SU-DHL-6 (cell line): ENCODE measurements around the gene PELI3.

Experiments
- H2AFZ ChIP-seq: fragments of 200-600 bp; sonication (generic); 2 replicates; pipeline ENCODE4 v1.6.1; 2014; ENCODE audit warnings: low read depth, mild to moderate bottlenecking, moderate library complexity, mixed read lengths, antibody characterized with exemption, low read length; ENCODE audit not compliant: severe bottlenecking
- H3F3A ChIP-seq: fragments of 200-600 bp; shearing (Covaris generic); 2 replicates; pipeline ENCODE4 v1.6.0; 2016; ENCODE audit warnings: antibody characterized with exemption, mild to moderate bottlenecking; ENCODE audit not compliant: insufficient read depth
- H3K27ac ChIP-seq: fragments of 200-600 bp; sonication (generic); 2 replicates; pipeline ENCODE4 v1.5.1; 2016; ENCODE audit warnings: low read depth, mild to moderate bottlenecking, low read length, moderate library complexity, mixed read lengths
- H3K27me3 ChIP-seq: fragments of 200-600 bp; sonication (generic), shearing (Covaris generic); 2 replicates; pipeline ENCODE4 v1.6.0; 2014; ENCODE audit warnings: mild to moderate bottlenecking, low read length
- H3K36me3 ChIP-seq: fragments of 200-600 bp; sonication (generic); 2 replicates; pipeline ENCODE4 v1.6.1; 2014; ENCODE audit warnings: mild to moderate bottlenecking, low read length, mixed read lengths
- H3K4me2 ChIP-seq: fragments of 300-600, 200-600 bp; shearing (Covaris generic), sonication (generic); 2 replicates; pipeline ENCODE4 v1.6.0; 2014; ENCODE audit warnings: low read length, low read depth, mild to moderate bottlenecking; ENCODE audit not compliant: poor library complexity, severe bottlenecking
- H3K4me3 ChIP-seq: fragments of 200-600 bp; sonication (generic); 2 replicates; pipeline ENCODE4 v1.5.1; 2014; ENCODE audit warnings: antibody characterized with exemption, low read length, mild to moderate bottlenecking, mixed read lengths; ENCODE audit not compliant: insufficient read depth, poor library complexity, severe bottlenecking
- H3K79me2 ChIP-seq: fragments of 200-600 bp; sonication (generic); 2 replicates; pipeline ENCODE4 v1.6.1; 2014; ENCODE audit warnings: mild to moderate bottlenecking, low read length, moderate library complexity; ENCODE audit not compliant: insufficient read depth
- H3K9ac ChIP-seq: fragments of 200-600 bp; sonication (generic); 2 replicates; pipeline ENCODE4 v1.7.0; 2014; ENCODE audit warnings: mild to moderate bottlenecking, low read length
- H3K9me2 ChIP-seq: fragments of 200-600 bp; sonication (generic); replicated peaks from 2 replicates; pipeline ENCODE4 v1.6.1; 2014; ENCODE audit warnings: low read length; ENCODE audit not compliant: insufficient read depth
- H3K9me3 ChIP-seq: fragments of 200-600 bp; sonication (generic); 2 replicates; pipeline ENCODE4 v1.6.1; 2014; ENCODE audit warnings: low read length, mixed read lengths; ENCODE audit not compliant: insufficient read depth
- H4K20me1 ChIP-seq: fragments of 200-600 bp; sonication (generic); 2 replicates; pipeline ENCODE4 v1.6.1; 2014; ENCODE audit warnings: low read depth, mild to moderate bottlenecking, antibody characterized with exemption, low read length, moderate library complexity, mixed read lengths
- CTCF ChIP-seq: fragments of 200-600 bp; sonication (generic); IDR thresholded peaks from one replicate; pipeline ENCODE4 v1.5.1; 2017; ENCODE audit warnings: antibody characterized with exemption, mild to moderate bottlenecking, low read length, moderate library complexity; ENCODE audit not compliant: insufficient read depth, poor library complexity, severe bottlenecking
- EZH2phosphoT487 ChIP-seq: fragments of 200-600 bp; sonication (generic), shearing (Covaris generic); conservative IDR thresholded peaks from 2 replicates; pipeline ENCODE4 v1.6.1; 2018; ENCODE audit warnings: mild to moderate bottlenecking, antibody characterized with exemption, low read length, moderate library complexity, mixed read lengths

PELI3 gene

GRCh38 chr11:66492161-66492865 lies 25.6 kb downstream of the PELI3 start:
- H3K9ac ChIP-seq, result no peak overlapping the region
- H3K27ac ChIP-seq, result no peak overlapping the region
- no peak for TF ChIP-seq CTCF
- TF ChIP-seq EZH2phosphoT487, result no peak
- no peaks in the 10 kb centered on the region for H4K20me1 ChIP-seq
- no peaks in the 10 kb centered on the region for H3K36me3 ChIP-seq
- H3K4me2 ChIP-seq, result no peak overlapping the region
- no peak overlapping the region for H3K4me3 ChIP-seq
- no peaks in the 10 kb centered on the region for H3K9me3 ChIP-seq
- H3F3A ChIP-seq, result no peaks in the 10 kb centered on the region
- no peaks in the 10 kb centered on the region for H3K9me2 ChIP-seq
- H3K27me3 ChIP-seq, result no peaks in the 10 kb centered on the region
- no peaks in the 10 kb centered on the region for H3K79me2 ChIP-seq
- H2AFZ ChIP-seq, result no peak overlapping the region

GRCh38 chr11:66493130-66493529 lies 26.4 kb downstream of the PELI3 start:
- H3K9ac ChIP-seq, result no peak overlapping the region
- H3K27me3 ChIP-seq, result no peaks in the 10 kb centered on the region
- H3F3A ChIP-seq, result no peaks in the 10 kb centered on the region
- no peak for TF ChIP-seq CTCF
- TF ChIP-seq EZH2phosphoT487, result no peak
- no peak overlapping the region for H3K4me3 ChIP-seq
- no peaks in the 10 kb centered on the region for H3K79me2 ChIP-seq
- H3K9me3 ChIP-seq, result no peaks in the 10 kb centered on the region
- H4K20me1 ChIP-seq, result no peaks in the 10 kb centered on the region
- no peak overlapping the region for H3K4me2 ChIP-seq
- H2AFZ ChIP-seq, result no peak overlapping the region
- no peaks in the 10 kb centered on the region for H3K36me3 ChIP-seq
- no peaks in the 10 kb centered on the region for H3K9me2 ChIP-seq
- H3K27ac ChIP-seq, result no peak overlapping the region

- no peak overlapping the region for H3K4me3 ChIP-seq
- no peak overlapping the region for H3K27ac ChIP-seq
- H3K9ac ChIP-seq, result no peak overlapping the region
- H3K9me3 ChIP-seq, result no peaks in the 10 kb centered on the region
- H3F3A ChIP-seq, result no peaks in the 10 kb centered on the region
- no peaks in the 10 kb centered on the region for H4K20me1 ChIP-seq
- no peak overlapping the region for H3K4me2 ChIP-seq
- no peaks in the 10 kb centered on the region for H3K9me2 ChIP-seq
- H3K79me2 ChIP-seq, result no peaks in the 10 kb centered on the region
- H2AFZ ChIP-seq, result no peak overlapping the region
- no peaks in the 10 kb centered on the region for H3K36me3 ChIP-seq
- no peaks in the 10 kb centered on the region for H3K27me3 ChIP-seq
- TF ChIP-seq CTCF, result no peak
- TF ChIP-seq EZH2phosphoT487, result no peak
Measured at GRCh38 chr11:66494458-66494857, 27.8 kb downstream of the PELI3 start.
